NCI-H510A treated with DMSO at 0.1 percent for 48 hours (cell line): ENCODE results near the gene CCDC183.
"Not testable (repeated sequence)": the region's sequence is repeated elsewhere in the genome, so short reads cannot be mapped to it uniquely, and the experiment has no call there.

ENCODE experiments used
- DNase-seq: peaks from one replicate; lab custom pipeline; 2025; lab: John Stamatoyannopoulos, UW

CCDC183 gene

DNA sequence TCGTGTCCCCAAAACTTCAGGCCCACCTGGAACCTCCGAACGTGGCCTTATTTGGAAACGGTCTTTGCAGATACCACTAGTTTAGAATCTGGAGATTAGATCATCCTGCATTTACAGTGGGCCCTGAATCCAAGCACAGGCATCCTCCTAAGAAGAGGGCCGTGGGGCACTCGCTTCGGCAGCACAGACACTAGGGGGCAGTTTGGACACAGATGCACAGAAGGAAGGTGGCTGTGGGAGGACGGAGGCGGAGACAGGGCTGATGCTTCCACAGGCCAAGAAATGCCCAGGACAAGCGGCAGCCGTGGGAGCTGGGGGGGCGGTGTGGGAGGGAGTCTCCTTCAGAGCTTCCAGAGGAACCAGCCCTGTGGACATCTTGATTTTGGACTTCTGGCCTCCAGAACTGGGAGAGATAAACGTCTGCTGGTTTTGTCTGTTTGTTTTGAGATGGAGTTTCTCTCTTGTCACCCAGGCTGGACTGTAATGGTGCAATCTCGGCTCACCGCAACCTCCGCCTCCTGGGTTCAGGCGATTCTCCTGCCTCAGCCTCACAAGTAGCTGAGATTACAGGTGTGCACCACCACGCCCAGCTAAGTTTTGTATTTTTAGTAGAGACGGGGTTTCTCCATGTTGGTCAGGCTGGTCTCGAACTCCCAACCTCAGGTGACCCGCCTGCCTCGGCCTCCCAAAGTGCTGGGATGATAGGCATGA, 35.1 kb upstream of the CCDC183 start:
- peak; percentile 36 for DNase-seq

DNA sequence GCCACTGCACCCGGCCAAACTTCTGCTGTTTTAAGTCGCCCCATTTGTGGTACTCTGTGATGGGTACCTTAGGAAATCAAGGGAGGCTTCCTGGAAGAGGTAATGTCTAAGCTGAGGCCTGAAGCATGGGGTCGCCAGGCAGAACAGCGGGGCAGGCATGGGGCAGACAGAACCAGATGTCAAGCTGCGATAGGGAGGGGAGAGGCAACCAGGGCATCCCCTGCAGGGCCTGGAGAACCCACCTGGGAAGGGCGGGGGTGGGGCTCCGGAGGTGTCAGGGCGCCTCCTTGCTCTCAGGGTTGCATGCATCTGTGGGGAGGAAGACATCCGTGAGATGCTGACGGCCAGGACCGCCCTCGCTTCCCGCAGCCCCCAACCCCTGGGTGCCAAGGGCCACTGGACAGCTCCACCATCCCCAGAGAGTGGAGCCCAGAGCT, 34.6 kb upstream of the CCDC183 start:
- DNase-seq, result no peak

DNA sequence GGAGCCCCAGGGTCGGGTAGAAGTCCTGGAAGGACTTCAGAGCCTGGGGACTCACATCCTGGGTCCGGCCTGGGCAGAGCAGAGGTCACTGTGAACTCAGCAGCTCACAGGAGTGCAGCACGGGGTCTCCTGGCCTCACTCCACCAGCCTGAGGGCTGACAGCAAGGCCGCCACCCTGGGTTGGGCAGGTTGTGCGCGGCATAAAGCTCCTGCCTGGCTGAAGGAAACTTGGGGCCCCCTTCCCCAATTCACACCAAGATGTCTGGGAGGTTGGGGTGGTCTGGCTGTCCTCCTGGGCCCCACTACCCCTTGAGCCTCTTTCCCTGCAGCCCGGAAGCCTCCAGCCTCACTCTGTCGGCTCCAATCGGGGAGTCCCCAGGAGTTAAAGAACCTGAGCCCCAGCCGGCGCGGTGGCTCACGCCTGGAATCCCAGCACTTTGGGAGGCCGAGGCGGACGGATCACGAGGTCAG, 33.9 kb upstream of the CCDC183 start:
- DNase-seq, result no peak

DNA sequence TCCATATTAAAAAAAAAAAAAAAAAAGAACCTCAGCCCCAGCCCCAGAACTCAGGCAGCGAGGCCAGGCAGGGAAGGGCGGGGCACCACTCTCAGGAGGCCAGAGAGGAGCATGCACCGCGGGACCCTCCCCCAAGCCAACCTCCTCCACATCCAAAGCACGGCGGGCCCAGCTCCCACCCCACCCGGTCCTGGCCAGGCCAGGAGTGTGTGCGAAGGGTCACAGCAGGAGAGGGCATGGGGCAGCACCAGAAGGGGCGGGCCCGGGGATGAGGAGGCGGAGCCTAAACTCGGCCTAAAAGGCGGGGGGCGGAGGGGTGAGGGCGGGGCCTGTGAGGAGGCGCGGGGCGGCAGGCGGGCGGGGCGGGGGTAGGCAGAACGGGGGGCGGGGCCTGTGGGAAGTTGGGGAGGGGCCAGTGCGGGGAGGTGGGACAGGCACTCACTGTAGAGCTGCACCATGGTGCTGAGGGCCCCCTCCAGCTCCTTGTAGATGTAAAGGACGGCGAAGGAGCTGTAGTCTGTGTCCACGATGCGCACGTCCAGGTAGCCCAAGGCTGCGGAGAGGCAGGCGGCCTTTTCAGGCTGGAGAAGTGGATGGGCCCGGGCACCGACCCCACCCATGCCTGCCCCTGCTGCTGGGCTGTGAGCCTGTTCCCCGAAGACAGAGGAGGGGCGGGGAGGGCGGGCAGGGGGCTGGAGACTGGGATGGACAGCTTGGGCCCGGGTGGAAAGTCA, 33.1 kb upstream of the CCDC183 start:
- no peak for DNase-seq

GRCh38 chr9:136763649-136764035, 32.5 kb upstream of the CCDC183 start:
- no peak for DNase-seq

DNA sequence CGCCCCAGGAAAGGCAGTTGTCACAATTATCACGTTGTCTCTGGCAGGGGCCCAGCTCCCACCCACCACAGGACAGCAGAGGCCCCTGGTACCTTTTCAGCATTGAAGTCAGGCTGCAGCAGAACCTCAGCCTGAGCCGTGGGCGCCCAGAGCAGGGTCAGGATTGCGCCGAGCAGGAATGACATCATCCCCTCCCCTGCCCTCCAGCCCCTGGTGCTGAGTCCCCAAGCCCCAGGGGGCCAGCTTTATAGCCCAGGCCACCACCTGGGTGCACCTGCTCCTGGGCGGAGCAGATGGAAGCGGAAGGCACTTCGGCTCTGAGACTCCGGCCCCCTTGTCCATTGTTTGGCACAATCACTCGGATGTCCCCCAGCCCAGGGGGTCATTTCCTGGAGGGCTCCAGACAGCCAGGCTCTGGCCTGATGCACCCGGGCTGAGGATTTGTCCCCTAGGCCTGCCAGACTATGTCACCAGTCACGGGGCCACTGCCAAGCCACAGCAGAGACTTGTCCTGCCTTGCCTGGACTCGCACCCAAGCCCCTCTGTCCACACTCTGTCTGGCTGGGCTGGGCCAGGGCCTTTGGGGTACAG, 31.7 kb upstream of the CCDC183 start, which contains the start of gene LCN15:
Gene LCN15 (minus strand): TSS at position 218 of the 591 bp plus-strand sequence. CDS start 30 bp downstream, at position 188.
- DNase-seq, result peak; percentile 73

DNA sequence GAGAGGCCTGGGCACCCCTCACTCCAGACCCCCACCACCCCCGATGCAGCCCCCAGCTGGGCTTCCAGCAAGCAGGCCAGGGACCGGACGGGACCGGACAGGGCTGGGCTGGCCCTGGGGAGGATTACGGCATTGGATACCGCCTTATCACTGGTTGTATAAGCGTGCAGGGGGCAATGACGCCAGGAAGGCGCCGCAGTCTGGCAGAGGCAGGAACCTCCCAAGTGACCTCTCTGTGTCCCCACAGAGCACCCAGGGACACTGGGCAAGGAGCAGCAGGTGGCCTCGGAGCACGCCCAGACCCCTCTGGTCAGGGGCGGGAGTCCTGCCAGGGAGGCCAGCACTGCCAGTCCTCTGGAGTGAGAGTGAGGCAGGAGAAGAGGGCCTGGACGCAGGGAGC, 31.1 kb upstream of the CCDC183 start:
- no peak for DNase-seq

DNA sequence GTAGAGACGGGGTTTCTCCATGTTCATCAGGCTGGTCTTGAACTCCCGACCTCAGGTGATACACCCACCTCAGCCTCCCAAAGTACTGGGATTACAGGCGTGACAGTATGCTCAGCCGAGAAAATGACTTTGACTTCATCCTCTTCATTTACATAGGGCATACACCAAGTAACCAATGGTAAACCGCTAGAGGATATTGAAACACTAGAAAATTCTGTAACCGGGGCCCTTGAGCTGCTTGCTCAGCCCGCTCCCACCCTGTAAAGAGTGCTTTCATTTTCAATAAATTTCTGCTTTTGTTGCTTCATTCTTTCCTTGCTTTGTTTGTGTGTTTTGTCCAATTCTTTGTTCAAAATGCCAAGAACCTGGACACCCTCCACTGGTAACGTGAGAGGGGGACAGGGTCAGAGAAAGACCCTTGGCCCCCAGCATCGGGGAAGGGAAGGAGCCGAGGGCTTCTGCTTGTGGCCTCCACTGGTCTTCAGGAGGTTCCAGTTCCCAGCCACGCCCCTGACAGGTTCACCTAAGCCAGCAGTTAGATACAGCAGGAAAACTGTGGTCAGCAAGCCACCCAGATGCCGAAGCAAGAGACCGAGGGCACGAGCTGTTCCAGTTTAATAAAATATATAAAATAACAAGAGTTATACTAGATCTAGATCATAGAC, 30.3 kb upstream of the CCDC183 start:
- DNase-seq, result not testable (repeated sequence)

GRCh38 chr9:136766410-136767120, 29.6 kb upstream of the CCDC183 start:
- peak; percentile 41 for DNase-seq

- DNase-seq, result no peak
Measured at GRCh38 chr9:136769710-136770191, 26.4 kb upstream of the CCDC183 start.

- DNase-seq, result no peak
Measured at GRCh38 chr9:136771907-136772415, 24.2 kb upstream of the CCDC183 start.

DNA sequence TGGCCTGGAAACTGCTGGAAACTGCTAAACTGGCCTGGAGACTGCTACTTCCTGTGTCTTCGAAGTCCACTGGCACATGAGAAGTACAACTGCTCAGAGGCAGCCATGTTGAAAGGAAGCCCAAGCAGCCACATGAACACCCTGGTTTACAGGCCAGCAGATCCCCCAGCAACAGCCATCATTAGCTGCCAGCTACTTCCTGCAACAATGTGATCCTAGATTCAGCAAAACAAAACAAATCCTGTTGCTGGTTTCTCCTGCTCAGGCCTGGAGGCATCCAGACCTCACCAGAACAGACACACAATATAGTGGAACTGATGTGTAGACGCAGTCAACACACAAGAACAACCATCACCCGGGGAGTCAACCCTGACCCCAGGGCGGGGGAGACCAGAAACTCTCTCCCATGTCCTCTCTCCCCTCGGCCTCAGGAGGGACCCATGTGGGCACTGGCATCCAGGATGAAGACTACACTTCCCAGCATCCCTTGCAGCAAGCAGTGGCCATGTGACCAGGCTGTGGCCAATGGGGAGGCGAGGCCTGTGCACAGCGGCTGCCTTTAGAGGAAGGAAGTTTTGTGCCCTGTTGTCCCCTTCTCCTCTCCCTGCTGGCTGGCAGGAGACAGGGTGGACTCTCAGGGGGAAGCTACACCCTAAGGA, 22.6 kb upstream of the CCDC183 start:
- no peak for DNase-seq

GRCh38 chr9:136774416-136775045, 21.6 kb upstream of the CCDC183 start:
- DNase-seq, result no peak

GRCh38 chr9:136775191-136775590, 20.9 kb upstream of the CCDC183 start:
- no peak for DNase-seq

DNA sequence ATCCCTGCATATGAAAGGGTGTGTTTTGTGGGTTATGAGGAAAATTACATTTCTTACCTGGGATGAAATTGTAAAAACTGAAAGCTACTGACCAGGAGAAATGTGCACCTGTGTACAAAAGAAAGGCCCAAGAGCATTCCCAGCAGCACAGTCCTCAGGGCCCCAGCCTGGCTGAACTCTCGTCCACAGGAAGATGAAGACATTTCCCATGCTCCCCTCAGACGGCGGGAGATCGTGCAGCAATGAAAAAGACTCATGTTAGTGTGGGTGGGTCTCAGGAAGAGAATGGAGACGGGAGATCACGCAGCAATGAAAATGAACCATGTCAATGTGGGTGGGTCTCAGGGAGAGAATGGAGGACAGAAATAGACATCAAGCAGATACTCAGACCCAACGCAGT, 19.2 kb upstream of the CCDC183 start:
- no peak for DNase-seq

GRCh38 chr9:136777359-136777758, 18.8 kb upstream of the CCDC183 start:
- DNase-seq, result no peak

DNA sequence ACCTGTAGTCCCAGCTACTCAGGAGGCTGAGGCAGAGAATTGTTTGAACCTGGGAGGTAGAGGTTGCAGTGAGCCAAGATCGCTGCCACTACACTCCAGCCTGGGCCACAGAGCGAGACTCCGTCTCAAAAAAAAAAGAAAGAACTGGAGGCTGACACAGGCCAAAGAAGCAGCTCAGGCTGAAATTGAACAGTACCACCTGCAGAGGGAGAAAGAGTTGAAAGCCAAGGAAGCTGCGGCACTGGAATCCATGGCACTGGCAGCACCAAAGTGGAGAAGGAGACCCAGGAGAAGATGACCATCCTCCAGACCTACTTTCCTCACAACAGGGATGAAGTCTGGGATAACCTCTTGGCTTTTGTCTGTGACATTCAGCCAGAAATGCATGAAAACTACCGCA, 16.3 kb upstream of the CCDC183 start:
- no peak for DNase-seq

DNA sequence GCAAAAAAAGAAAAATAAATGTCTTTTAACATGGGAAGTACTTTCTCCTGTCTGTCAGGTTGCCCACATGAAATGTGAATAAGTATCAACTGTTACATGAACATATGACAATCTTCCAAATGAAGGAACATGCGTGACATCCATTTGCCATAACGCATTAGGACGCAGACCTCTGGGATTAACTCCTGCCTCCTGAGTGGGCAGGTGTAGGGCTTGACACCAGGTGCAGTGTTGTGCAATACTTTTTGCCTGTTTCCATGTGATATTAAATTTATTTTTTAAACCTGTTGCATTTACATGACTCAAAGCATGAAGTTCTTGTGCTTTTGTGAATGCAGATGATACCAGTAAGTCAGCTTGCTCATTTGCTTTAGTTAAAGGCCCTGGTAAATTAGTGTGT, 13.7 kb upstream of the CCDC183 start:
- peak; percentile 42 for DNase-seq

- peak; percentile 24 for DNase-seq
Measured at GRCh38 chr9:136784249-136784996, 11.7 kb upstream of the CCDC183 start.

DNA sequence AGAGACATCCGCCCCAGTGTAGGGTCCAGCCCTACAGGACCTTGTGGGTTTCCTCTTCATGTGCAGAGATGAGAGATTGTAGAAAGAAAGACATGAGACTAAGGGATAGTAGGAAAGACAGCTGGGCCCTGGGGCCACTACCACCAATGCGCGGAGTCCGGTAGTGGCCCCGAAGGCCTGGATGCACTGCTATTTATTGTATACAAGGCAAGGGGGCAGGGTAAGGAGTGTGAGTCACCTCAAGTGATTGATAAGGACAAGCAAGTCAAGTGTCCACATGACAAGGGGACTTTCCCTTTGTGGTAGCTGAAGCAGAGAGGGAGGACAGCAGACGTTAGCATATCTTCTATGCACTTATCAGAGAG, 11.2 kb upstream of the CCDC183 start:
- no peak for DNase-seq
